ENCODE data around the gene FBLN2. TPM values are rescaled to one million over a fixed set of nuclear protein-coding genes. Genes with fewer than 3 reads are reported as not detected.

FBLN2 gene
- total and polyA plus RNA-seq, 4 donors: 1.3 to 9.1 (median 4.3) TPM

- no peak for TF ChIP-seq MAX (IDR thresholded peaks at IDR 0.05)
- no peak for TF ChIP-seq SP1 (IDR thresholded peaks at IDR 0.05)
- TF ChIP-seq HNF4A (conservative IDR thresholded peaks at IDR 0.05): no peak
- no peak for TF ChIP-seq RXRA (IDR thresholded peaks at IDR 0.05)
- TF ChIP-seq TAF1 (conservative IDR thresholded peaks at IDR 0.05): no peak
- TF ChIP-seq YY1 (IDR thresholded peaks at IDR 0.05): no peak
- no peak for TF ChIP-seq RAD21 (IDR thresholded peaks at IDR 0.05)
- no peak for TF ChIP-seq ZBTB33 (IDR thresholded peaks at IDR 0.05)
- TF ChIP-seq, protein P1, sequence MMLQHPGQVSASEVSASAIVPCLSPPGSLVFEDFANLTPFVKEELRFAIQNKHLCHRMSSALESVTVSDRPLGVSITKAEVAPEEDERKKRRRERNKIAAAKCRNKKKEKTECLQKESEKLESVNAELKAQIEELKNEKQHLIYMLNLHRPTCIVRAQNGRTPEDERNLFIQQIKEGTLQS (IDR thresholded peaks at IDR 0.05): no peak
- no peak for TF ChIP-seq FOXA2 (IDR thresholded peaks at IDR 0.05)
- no peak for TF ChIP-seq GABPA (IDR thresholded peaks at IDR 0.05 in 1 of 2, conservative IDR thresholded peaks at IDR 0.05 in 1 of 2)
- no peak for TF ChIP-seq NR2F2 (IDR thresholded peaks at IDR 0.05)
- TF ChIP-seq HNF4G (IDR thresholded peaks at IDR 0.05): no peak
- TF ChIP-seq, protein P2, sequence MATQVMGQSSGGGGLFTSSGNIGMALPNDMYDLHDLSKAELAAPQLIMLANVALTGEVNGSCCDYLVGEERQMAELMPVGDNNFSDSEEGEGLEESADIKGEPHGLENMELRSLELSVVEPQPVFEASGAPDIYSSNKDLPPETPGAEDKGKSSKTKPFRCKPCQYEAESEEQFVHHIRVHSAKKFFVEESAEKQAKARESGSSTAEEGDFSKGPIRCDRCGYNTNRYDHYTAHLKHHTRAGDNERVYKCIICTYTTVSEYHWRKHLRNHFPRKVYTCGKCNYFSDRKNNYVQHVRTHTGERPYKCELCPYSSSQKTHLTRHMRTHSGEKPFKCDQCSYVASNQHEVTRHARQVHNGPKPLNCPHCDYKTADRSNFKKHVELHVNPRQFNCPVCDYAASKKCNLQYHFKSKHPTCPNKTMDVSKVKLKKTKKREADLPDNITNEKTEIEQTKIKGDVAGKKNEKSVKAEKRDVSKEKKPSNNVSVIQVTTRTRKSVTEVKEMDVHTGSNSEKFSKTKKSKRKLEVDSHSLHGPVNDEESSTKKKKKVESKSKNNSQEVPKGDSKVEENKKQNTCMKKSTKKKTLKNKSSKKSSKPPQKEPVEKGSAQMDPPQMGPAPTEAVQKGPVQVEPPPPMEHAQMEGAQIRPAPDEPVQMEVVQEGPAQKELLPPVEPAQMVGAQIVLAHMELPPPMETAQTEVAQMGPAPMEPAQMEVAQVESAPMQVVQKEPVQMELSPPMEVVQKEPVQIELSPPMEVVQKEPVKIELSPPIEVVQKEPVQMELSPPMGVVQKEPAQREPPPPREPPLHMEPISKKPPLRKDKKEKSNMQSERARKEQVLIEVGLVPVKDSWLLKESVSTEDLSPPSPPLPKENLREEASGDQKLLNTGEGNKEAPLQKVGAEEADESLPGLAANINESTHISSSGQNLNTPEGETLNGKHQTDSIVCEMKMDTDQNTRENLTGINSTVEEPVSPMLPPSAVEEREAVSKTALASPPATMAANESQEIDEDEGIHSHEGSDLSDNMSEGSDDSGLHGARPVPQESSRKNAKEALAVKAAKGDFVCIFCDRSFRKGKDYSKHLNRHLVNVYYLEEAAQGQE (IDR thresholded peaks at IDR 0.05): no peak
- TF ChIP-seq CTCF (IDR thresholded peaks at IDR 0.05; ENCODE audit: low read depth, low read length, missing input control): no peak
- TF ChIP-seq JUND (IDR thresholded peaks at IDR 0.05): no peak
- Histone ChIP-seq H3K4me3 (ENCODE audit: low read depth in 1 of 3, low read length in 3 of 3) (no peak overlapping the region), H3K9me3 (ENCODE audit: control insufficient read depth in 4 of 4, low read length in 3 of 4) (peaks cover 2 to 18% (median 4%) of the 10 kb centered on the region in 4 donors), H3K27me3 (ENCODE audit: control insufficient read depth in 4 of 4, insufficient read depth in 4 of 4, low read length in 3 of 4) (peaks cover 0 to 16% (median 3%) of the 10 kb centered on the region in 4 donors), H3K4me1 (ENCODE audit: control insufficient read depth in 4 of 4, insufficient read depth in 4 of 4, low read length in 3 of 4) (peaks cover 0 to 2% (median 0%) of the 10 kb centered on the region in 4 donors), H3K9ac (ENCODE audit: low read depth in 1 of 2, low read length in 2 of 2) (no peak overlapping the region), H3K27ac (ENCODE audit: low read depth in 1 of 2, low read length in 2 of 2) (no peak overlapping the region), H3K36me3 (ENCODE audit: control insufficient read depth in 4 of 4, insufficient read depth in 3 of 4, low read depth in 1 of 4, low read length in 3 of 4) (no peaks in the 10 kb centered on the region)
- DNase-seq (ENCODE audit: low spot score): no peak
- WGBS: 86% methylated on average over 5 of the region's 5 CpGs
These were observed 5.7 kb upstream of the FBLN2 start for GRCh38 chr3:13543253-13543652.
